ENCODE results near the gene ADGRG4. TPM values are rescaled to one million over a fixed set of nuclear protein-coding genes. Genes with fewer than 3 reads are reported as not detected.
"Not testable (repeated sequence)": the region's sequence is repeated elsewhere in the genome, so short reads cannot be mapped to it uniquely, and the experiment has no call there.

ADGRG4 gene, protein sequence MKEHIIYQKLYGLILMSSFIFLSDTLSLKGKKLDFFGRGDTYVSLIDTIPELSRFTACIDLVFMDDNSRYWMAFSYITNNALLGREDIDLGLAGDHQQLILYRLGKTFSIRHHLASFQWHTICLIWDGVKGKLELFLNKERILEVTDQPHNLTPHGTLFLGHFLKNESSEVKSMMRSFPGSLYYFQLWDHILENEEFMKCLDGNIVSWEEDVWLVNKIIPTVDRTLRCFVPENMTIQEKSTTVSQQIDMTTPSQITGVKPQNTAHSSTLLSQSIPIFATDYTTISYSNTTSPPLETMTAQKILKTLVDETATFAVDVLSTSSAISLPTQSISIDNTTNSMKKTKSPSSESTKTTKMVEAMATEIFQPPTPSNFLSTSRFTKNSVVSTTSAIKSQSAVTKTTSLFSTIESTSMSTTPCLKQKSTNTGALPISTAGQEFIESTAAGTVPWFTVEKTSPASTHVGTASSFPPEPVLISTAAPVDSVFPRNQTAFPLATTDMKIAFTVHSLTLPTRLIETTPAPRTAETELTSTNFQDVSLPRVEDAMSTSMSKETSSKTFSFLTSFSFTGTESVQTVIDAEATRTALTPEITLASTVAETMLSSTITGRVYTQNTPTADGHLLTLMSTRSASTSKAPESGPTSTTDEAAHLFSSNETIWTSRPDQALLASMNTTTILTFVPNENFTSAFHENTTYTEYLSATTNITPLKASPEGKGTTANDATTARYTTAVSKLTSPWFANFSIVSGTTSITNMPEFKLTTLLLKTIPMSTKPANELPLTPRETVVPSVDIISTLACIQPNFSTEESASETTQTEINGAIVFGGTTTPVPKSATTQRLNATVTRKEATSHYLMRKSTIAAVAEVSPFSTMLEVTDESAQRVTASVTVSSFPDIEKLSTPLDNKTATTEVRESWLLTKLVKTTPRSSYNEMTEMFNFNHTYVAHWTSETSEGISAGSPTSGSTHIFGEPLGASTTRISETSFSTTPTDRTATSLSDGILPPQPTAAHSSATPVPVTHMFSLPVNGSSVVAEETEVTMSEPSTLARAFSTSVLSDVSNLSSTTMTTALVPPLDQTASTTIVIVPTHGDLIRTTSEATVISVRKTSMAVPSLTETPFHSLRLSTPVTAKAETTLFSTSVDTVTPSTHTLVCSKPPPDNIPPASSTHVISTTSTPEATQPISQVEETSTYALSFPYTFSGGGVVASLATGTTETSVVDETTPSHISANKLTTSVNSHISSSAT (N-terminal part only)
- polyA plus RNA-seq, result not detected in 2 replicates
- not detected in 2 replicates for polyA minus RNA-seq

DNA sequence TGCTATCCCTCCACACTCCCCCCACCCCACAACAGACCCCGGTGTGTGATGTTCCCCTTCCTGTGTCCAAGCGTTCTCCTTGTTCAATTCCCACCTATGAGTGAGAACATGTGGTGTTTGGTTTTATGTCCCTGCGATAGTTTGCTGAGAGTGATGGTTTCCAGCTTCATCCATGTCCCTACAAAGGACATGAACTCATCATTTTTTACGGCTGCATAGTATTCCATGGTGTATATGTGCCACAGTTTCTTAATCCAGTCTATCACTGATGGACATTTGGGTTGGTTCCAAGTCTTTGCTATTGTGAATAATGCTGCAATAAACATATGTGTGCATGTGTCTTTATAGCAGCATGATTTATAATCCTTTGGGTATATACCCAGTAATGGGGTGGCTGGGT lies at the start of gene ADGRG4:
Gene ADGRG4, plus strand, starts transcription at position 243 of the 400 bp plus-strand sequence. CDS start 7,815 bp downstream, outside the sequence.
- not testable (repeated sequence) for H3K9me3 ChIP-seq (ENCODE audit: low read length); H3K79me2 ChIP-seq (replicated peaks; ENCODE audit: insufficient read depth, low read length); H3K27ac ChIP-seq (ENCODE audit: low read length); H3K36me3 ChIP-seq (ENCODE audit: insufficient read depth, low read length); H3K4me2 ChIP-seq (ENCODE audit: low read length); H3K4me3 ChIP-seq (ENCODE audit: low read length); H3F3A ChIP-seq (ENCODE audit: insufficient read depth, low read length, poor library complexity, severe bottlenecking); H3K9ac ChIP-seq (ENCODE audit: low read length); H3K9me2 ChIP-seq (ENCODE audit: insufficient read depth, low read length); H2AFZ ChIP-seq (ENCODE audit: low read depth, low read length); H4K20me1 ChIP-seq (ENCODE audit: insufficient read depth); H3K27me3 ChIP-seq (ENCODE audit: insufficient read depth, low read depth, low read length)

DNA sequence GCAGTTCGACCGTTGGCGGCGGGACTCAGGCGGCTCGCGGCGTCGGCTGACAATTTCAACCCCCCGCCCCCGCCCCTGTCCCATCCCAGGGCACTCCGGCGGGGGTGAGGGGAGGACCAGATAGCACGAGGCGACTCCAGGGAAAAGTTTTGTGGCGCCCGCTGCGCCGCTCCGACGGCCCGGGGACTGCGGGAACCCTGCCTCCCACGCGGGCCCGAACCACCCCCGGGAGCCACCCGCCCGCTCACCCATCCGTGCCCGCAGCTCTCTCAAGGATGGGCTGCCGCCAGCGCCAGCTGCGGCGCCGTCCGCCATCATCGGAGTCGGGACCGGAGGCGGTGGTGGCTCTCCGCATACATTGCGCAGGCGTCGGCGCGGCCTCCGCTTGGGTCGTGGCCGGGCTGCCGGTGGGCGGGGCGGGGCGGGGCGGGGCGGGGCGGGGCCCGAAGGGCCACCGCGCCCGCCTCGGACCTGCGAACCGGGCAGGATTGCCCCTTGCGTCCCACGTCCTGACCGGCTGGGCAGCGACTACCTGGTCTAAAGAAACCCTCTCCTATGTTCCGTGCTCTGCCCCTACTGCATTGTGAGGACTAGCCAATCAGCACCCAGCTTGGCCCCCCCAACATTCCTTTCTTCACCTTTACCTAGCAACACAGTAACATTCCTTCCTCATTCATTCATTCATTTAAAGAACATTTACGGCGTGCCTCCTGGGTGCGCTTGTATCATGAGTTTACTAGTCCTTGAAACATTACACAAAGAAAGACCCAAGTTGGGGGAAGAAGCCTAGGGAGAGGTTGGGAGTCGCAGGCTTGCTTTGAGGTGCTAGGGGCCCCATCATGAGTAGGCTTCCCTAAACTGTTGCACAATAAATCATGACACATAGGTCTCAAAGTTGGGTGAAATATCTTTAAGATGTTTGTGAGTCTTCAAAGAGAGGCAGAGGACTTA lies 49.4 kb upstream of the ADGRG4 start, which contains the start of gene MAP7D3:
Gene MAP7D3, minus strand, starts transcription at position 360 of the 951 bp plus-strand sequence. Its CDS starts 42 bp downstream, at position 318.
- Histone ChIP-seq H3K9me3 (ENCODE audit: low read length) (no peaks in the 10 kb centered on the region), H3K79me2 (replicated peaks; ENCODE audit: insufficient read depth, low read length) (no peaks in the 10 kb centered on the region), H2AFZ (ENCODE audit: low read depth, low read length) (no peak within 1 kb of the TSS), H3K9me2 (ENCODE audit: insufficient read depth, low read length) (no peaks in the 10 kb centered on the region), H3K4me2 (ENCODE audit: low read length) (no peak within 1 kb of the TSS), H3K9ac (ENCODE audit: low read length) (peak within 1 kb of the TSS; percentile 26), H3K27ac (ENCODE audit: low read length) (no peak within 1 kb of the TSS), H3K36me3 (ENCODE audit: insufficient read depth, low read length) (no peaks in the 10 kb centered on the region), H3K27me3 (ENCODE audit: insufficient read depth, low read depth, low read length) (peaks cover 8% of the 10 kb centered on the region), H3F3A (ENCODE audit: insufficient read depth, low read length, poor library complexity, severe bottlenecking) (no peaks in the 10 kb centered on the region), H4K20me1 (ENCODE audit: insufficient read depth) (no peaks in the 10 kb centered on the region), H3K4me3 (ENCODE audit: low read length) (peak within 1 kb of the TSS; percentile 72)
- TF ChIP-seq POLR2AphosphoS5 (IDR thresholded peaks at IDR 0.05) (no peak), MXI1 (conservative IDR thresholded peaks at IDR 0.05; ENCODE audit: poor library complexity, severe bottlenecking) (no peak), EP300 (conservative IDR thresholded peaks at IDR 0.05; ENCODE audit: poor library complexity, severe bottlenecking) (no peak)
- TF ChIP-seq, protein P1, sequence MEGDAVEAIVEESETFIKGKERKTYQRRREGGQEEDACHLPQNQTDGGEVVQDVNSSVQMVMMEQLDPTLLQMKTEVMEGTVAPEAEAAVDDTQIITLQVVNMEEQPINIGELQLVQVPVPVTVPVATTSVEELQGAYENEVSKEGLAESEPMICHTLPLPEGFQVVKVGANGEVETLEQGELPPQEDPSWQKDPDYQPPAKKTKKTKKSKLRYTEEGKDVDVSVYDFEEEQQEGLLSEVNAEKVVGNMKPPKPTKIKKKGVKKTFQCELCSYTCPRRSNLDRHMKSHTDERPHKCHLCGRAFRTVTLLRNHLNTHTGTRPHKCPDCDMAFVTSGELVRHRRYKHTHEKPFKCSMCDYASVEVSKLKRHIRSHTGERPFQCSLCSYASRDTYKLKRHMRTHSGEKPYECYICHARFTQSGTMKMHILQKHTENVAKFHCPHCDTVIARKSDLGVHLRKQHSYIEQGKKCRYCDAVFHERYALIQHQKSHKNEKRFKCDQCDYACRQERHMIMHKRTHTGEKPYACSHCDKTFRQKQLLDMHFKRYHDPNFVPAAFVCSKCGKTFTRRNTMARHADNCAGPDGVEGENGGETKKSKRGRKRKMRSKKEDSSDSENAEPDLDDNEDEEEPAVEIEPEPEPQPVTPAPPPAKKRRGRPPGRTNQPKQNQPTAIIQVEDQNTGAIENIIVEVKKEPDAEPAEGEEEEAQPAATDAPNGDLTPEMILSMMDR (IDR thresholded peaks at IDR 0.05; ENCODE audit: poor library complexity, severe bottlenecking), result no peak

DNA sequence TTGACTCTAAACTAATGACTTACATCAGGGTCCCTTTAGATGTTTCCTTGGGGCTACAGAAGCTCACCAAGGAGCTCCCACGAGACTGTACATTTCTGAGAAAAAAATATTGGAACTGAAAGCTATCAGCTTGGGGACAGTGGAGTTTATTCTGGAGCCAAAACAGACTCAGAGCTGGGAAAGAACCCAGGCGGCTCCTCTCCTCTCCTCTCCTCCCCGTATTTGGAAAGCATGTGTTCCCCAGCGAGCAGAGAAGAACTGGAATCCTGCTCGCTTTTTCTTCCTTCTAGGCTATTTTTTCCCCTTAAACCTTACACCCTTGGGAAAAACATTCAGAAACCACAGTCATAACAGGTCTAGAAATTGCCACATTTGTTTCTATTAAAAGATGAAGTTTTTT lies 45.2 kb upstream of the ADGRG4 start:
- no peaks in the 10 kb centered on the region for H3K79me2 ChIP-seq (replicated peaks; ENCODE audit: insufficient read depth, low read length)
- TF ChIP-seq, protein P2, sequence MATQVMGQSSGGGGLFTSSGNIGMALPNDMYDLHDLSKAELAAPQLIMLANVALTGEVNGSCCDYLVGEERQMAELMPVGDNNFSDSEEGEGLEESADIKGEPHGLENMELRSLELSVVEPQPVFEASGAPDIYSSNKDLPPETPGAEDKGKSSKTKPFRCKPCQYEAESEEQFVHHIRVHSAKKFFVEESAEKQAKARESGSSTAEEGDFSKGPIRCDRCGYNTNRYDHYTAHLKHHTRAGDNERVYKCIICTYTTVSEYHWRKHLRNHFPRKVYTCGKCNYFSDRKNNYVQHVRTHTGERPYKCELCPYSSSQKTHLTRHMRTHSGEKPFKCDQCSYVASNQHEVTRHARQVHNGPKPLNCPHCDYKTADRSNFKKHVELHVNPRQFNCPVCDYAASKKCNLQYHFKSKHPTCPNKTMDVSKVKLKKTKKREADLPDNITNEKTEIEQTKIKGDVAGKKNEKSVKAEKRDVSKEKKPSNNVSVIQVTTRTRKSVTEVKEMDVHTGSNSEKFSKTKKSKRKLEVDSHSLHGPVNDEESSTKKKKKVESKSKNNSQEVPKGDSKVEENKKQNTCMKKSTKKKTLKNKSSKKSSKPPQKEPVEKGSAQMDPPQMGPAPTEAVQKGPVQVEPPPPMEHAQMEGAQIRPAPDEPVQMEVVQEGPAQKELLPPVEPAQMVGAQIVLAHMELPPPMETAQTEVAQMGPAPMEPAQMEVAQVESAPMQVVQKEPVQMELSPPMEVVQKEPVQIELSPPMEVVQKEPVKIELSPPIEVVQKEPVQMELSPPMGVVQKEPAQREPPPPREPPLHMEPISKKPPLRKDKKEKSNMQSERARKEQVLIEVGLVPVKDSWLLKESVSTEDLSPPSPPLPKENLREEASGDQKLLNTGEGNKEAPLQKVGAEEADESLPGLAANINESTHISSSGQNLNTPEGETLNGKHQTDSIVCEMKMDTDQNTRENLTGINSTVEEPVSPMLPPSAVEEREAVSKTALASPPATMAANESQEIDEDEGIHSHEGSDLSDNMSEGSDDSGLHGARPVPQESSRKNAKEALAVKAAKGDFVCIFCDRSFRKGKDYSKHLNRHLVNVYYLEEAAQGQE (IDR thresholded peaks at IDR 0.05; ENCODE audit: borderline replicate concordance), result no peak
- TF ChIP-seq MXI1 (conservative IDR thresholded peaks at IDR 0.05; ENCODE audit: poor library complexity, severe bottlenecking), result no peak
- no peak for TF ChIP-seq TAF1 (IDR thresholded peaks at IDR 0.05; ENCODE audit: low read depth)
- TF ChIP-seq, protein P1 (IDR thresholded peaks at IDR 0.05; ENCODE audit: poor library complexity, severe bottlenecking), result no peak
- no peak for TF ChIP-seq RAD21 (conservative IDR thresholded peaks at IDR 0.05)
- no peak for TF ChIP-seq SMC3 (conservative IDR thresholded peaks at IDR 0.05; ENCODE audit: poor library complexity)

More for the DNA sequence above, 45.2 kb upstream of the ADGRG4 start:
- Histone ChIP-seq H3K9ac (ENCODE audit: low read length) (no peak overlapping the region), H2AFZ (ENCODE audit: low read depth, low read length) (no peak overlapping the region), H3K27me3 (ENCODE audit: insufficient read depth, low read depth, low read length) (peaks cover under 1% of the 10 kb centered on the region), H3K36me3 (ENCODE audit: insufficient read depth, low read length) (no peaks in the 10 kb centered on the region), H3K9me3 (ENCODE audit: low read length) (no peaks in the 10 kb centered on the region), H3K4me2 (ENCODE audit: low read length) (no peak overlapping the region), H3K27ac (ENCODE audit: low read length) (no peak overlapping the region), H4K20me1 (ENCODE audit: insufficient read depth) (no peaks in the 10 kb centered on the region), H3K9me2 (ENCODE audit: insufficient read depth, low read length) (no peaks in the 10 kb centered on the region), H3K4me3 (ENCODE audit: low read length) (no peak overlapping the region), H3F3A (ENCODE audit: insufficient read depth, low read length, poor library complexity, severe bottlenecking) (no peaks in the 10 kb centered on the region)
